ENCODE data around the gene FAM3C.

GRCh38 chr7:121395494-121395960 is 581 bp downstream of the FAM3C start:
- TF ChIP-seq, protein P1, sequence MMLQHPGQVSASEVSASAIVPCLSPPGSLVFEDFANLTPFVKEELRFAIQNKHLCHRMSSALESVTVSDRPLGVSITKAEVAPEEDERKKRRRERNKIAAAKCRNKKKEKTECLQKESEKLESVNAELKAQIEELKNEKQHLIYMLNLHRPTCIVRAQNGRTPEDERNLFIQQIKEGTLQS (IDR thresholded peaks at IDR 0.05; ENCODE audit: insufficient read depth, low read depth, low read length): no peak
- no peak for TF ChIP-seq CTCF (IDR thresholded peaks at IDR 0.05; ENCODE audit: control extremely low read depth in 1 of 3, insufficient read depth in 1 of 3, low read depth in 1 of 3, low read length in 3 of 3)
- no peak for TF ChIP-seq ZNF274 (IDR thresholded peaks at IDR 0.05; ENCODE audit: borderline replicate concordance, extremely low read depth, low read length)
- TF ChIP-seq HDAC6 (IDR thresholded peaks at IDR 0.05; ENCODE audit: low read depth, low read length): no peak
- TF ChIP-seq NRF1 (IDR thresholded peaks at IDR 0.05; ENCODE audit: low read depth, low read length): no peak
- TF ChIP-seq TAF1 (IDR thresholded peaks at IDR 0.05; ENCODE audit: low read depth, low read length): no peak
- TF ChIP-seq TEAD4 (IDR thresholded peaks at IDR 0.05; ENCODE audit: low read depth, low read length): peak; percentile 66; the same call in 1 of the 2 replicates
- TF ChIP-seq POLR2A (IDR thresholded peaks at IDR 0.05; ENCODE audit: control extremely low read depth in 1 of 2, low read depth in 2 of 2, low read length in 2 of 2): no peak; a peak in 2 of 3 replicates
- TF ChIP-seq CHD2 (IDR thresholded peaks at IDR 0.05; ENCODE audit: low read length): no peak
- TF ChIP-seq BRCA1 (IDR thresholded peaks at IDR 0.05; ENCODE audit: low read depth, low read length): no peak
